Type B pancreatic cell (in vitro differentiated cells): ENCODE measurements around the gene RRAD. TPM values are rescaled to one million over a fixed set of nuclear protein-coding genes. Genes with fewer than 3 reads are reported as not detected.

Source experiments
- DNase-seq: peaks from one replicate; pipeline ENCODE4 v3.0.0; 2021; ENCODE audit warnings: mixed read lengths; ENCODE audit not compliant: unreplicated experiment; ENCODE audit errors: extremely low spot score
- H3K27ac Mint-ChIP-seq: 2 replicates; pipeline ENCODE4 v1.8.0; 2021; ENCODE audit warnings: mild to moderate bottlenecking, mixed read lengths
- H3K27me3 Mint-ChIP-seq: 2 replicates; pipeline ENCODE4 v1.8.0; 2021; ENCODE audit warnings: mixed read lengths
- H3K36me3 Mint-ChIP-seq: 2 replicates; pipeline ENCODE4 v1.8.0; 2021; ENCODE audit warnings: mixed read lengths
- H3K4me1 Mint-ChIP-seq: one replicate; pipeline ENCODE4 v1.8.0; 2021; ENCODE audit warnings: mixed read lengths; ENCODE audit not compliant: unreplicated experiment
- H3K4me3 Mint-ChIP-seq: 2 replicates; pipeline ENCODE4 v1.8.0; 2021; ENCODE audit warnings: mild to moderate bottlenecking, mixed read lengths
- H3K9me3 Mint-ChIP-seq: 2 replicates; pipeline ENCODE4 v1.8.0; 2021; ENCODE audit warnings: mixed read lengths
- total RNA-seq: library from RNA; stranded (reverse); gene quantifications from 2 replicates; pipeline ENCODE4 v1.2.1, GENCODE V29; 2021; ENCODE audit warnings: low replicate concordance
- TF ChIP-seq, protein P1 (sequence below): fragments of 200-600 bp; sonication (generic); conservative IDR thresholded peaks from 2 replicates; pipeline ENCODE4 v1.5.0; 2021; ENCODE audit warnings: antibody characterized with exemption, mild to moderate bottlenecking

RRAD gene
- total RNA-seq, 1 donor from 2014 or later, result 1.3 TPM

DNA sequence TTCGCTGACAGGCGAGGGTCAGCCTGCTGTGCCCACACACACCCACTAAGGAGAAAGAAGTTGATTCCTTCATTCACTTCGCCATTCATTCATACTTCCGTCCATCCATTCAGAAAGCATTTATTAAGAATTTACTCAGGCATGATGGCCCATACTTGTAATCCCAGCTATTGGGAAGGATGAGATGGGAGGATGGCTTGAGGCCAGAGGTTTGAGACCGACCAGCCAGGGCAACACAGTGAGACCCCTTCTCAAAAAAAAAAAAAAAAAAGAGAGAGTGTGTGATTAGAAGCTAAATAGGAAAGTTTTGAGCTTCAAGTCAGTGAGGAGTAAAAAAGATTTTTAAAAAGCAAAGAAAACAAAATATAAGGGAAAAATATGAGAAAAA lies 18.7 kb upstream of the RRAD start:
- TF ChIP-seq, protein P1, sequence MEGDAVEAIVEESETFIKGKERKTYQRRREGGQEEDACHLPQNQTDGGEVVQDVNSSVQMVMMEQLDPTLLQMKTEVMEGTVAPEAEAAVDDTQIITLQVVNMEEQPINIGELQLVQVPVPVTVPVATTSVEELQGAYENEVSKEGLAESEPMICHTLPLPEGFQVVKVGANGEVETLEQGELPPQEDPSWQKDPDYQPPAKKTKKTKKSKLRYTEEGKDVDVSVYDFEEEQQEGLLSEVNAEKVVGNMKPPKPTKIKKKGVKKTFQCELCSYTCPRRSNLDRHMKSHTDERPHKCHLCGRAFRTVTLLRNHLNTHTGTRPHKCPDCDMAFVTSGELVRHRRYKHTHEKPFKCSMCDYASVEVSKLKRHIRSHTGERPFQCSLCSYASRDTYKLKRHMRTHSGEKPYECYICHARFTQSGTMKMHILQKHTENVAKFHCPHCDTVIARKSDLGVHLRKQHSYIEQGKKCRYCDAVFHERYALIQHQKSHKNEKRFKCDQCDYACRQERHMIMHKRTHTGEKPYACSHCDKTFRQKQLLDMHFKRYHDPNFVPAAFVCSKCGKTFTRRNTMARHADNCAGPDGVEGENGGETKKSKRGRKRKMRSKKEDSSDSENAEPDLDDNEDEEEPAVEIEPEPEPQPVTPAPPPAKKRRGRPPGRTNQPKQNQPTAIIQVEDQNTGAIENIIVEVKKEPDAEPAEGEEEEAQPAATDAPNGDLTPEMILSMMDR, result no peak
- H3K4me3 Mint-ChIP-seq, result no peak overlapping the region
- peaks cover 5% of the 10 kb centered on the region for H3K4me1 Mint-ChIP-seq
- DNase-seq, result no peak
- H3K27me3 Mint-ChIP-seq, result peaks cover 6% of the 10 kb centered on the region
- H3K9me3 Mint-ChIP-seq, result no peaks in the 10 kb centered on the region
- H3K27ac Mint-ChIP-seq, result no peak overlapping the region
- H3K36me3 Mint-ChIP-seq, result peaks cover 4% of the 10 kb centered on the region

DNA sequence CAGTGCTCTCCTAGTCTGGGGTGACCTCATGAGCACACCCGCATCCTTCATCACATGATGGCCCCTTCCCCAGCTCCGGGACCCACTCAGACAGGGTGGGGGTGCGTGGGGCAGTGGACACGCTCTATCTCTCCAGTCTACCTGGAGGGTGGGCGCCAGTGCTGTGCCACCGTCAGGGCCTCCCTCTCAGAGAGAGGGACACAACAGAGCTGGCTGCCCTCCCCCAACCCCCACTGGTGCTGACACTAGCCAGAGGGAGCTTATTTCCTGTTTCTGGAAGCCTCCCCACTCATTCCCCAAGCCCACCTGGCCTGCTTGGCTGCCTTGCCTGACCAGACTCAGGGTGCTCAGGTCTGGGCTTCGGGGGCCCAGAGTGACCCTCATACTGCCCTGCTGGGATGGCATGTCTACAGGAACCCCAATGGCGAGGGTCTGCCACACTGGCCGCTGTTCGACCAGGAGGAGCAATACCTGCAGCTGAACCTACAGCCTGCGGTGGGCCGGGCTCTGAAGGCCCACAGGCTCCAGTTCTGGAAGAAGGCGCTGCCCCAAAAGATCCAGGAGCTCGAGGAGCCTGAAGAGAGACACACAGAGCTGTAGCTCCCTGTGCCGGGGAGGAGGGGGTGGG lies 18.2 kb upstream of the RRAD start:
- TF ChIP-seq, protein P1, result no peak
- Mint-ChIP-seq H3K9me3 (no peaks in the 10 kb centered on the region), H3K36me3 (peaks cover 4% of the 10 kb centered on the region), H3K4me3 (no peak overlapping the region), H3K27ac (no peak overlapping the region), H3K4me1 (peaks cover 5% of the 10 kb centered on the region), H3K27me3 (peaks cover 5% of the 10 kb centered on the region)
- no peak for DNase-seq

DNA sequence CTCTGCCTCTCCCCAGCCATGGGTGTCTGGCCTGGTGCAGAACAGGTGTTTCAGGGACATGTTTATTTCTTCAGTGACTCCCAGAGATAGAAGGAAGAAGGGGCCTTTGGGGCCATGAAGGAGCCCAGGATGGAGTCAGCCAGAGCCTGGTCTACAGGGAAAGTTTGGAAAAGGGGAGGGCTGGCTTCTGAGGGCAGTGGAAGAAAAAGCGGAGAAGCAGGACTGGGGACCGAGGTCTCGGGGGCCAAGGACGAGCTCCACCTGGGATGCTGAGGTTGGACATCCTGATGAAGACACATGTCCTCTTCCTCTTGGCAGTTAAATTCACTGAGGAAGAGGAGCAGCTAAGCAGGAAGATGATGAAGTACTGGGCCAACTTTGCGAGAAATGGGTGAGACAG lies 17.6 kb upstream of the RRAD start:
- Mint-ChIP-seq H3K36me3 (peaks cover 4% of the 10 kb centered on the region), H3K27ac (no peak overlapping the region), H3K9me3 (no peaks in the 10 kb centered on the region), H3K27me3 (peaks cover 5% of the 10 kb centered on the region), H3K4me1 (peaks cover 5% of the 10 kb centered on the region), H3K4me3 (no peak overlapping the region)
- TF ChIP-seq, protein P1, result no peak
- no peak for DNase-seq

DNA sequence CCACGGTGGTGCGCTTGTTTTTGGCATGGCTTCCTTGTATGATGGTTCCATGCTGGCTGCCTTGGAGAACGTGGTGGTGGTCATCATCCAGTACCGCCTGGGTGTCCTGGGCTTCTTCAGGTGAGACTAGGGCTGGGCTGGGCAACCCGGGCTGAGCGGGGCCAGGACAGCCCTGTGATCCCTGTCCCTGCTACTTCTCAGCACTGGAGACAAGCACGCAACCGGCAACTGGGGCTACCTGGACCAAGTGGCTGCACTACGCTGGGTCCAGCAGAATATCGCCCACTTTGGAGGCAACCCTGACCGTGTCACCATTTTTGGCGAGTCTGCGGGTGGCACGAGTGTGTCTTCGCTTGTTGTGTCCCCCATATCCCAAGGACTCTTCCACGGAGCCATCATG lies 14.9 kb upstream of the RRAD start:
- Mint-ChIP-seq H3K27me3 (no peaks in the 10 kb centered on the region), H3K4me1 (peaks cover 13% of the 10 kb centered on the region), H3K9me3 (no peaks in the 10 kb centered on the region), H3K27ac (no peak overlapping the region), H3K36me3 (peaks cover 8% of the 10 kb centered on the region), H3K4me3 (no peak overlapping the region)
- TF ChIP-seq, protein P1, result no peak
- DNase-seq, result no peak

DNA sequence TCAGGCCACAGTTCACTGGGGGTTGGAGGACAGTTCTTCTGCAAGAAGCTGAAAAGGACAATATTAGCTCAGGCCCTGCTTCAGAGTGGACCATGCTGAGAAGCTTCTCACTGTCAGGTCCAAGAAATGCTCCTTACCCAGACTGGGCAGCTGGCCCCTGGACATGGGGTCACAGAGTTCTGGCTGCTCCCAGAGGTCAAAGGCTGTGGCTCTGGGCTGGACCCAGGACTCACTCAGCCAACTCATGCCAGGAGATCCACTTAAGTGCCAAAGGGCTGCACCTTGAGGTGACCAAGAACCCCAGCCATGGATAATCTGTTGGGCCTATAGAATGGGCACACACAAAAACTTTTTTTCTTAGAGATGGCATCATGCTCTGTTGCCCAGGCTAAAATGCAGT lies 14.0 kb upstream of the RRAD start:
- H3K9me3 Mint-ChIP-seq, result no peaks in the 10 kb centered on the region
- H3K4me3 Mint-ChIP-seq, result no peak overlapping the region
- no peak overlapping the region for H3K27ac Mint-ChIP-seq

More for the DNA sequence above, 14.0 kb upstream of the RRAD start:
- H3K36me3 Mint-ChIP-seq, result peaks cover 8% of the 10 kb centered on the region
- no peaks in the 10 kb centered on the region for H3K27me3 Mint-ChIP-seq
- peaks cover 13% of the 10 kb centered on the region for H3K4me1 Mint-ChIP-seq
- TF ChIP-seq, protein P1, result no peak
- no peak for DNase-seq
